GM18511 (cell line): ENCODE results near the gene KLHL3.

Experiments
- ATAC-seq: cut with Tn5 transposase; IDR thresholded peaks from one replicate; pipeline ENCODE4 v1.9.1; 2021; ENCODE audit warnings: mild to moderate bottlenecking, moderate library complexity; ENCODE audit not compliant: unreplicated experiment

The KLHL3 gene

GRCh38 chr5:137592317-137592716, 143.6 kb downstream of the KLHL3 start:
- no peak for ATAC-seq

GRCh38 chr5:137589185-137589584, 146.7 kb downstream of the KLHL3 start:
- ATAC-seq = no peak

GRCh38 chr5:137587919-137588318, 148.0 kb downstream of the KLHL3 start:
- ATAC-seq = no peak

- no peak for ATAC-seq
These were observed 151.6 kb downstream of the KLHL3 start for GRCh38 chr5:137584262-137584661.

GRCh38 chr5:137583129-137583528, 152.8 kb downstream of the KLHL3 start:
- ATAC-seq = no peak

GRCh38 chr5:137582218-137582617, 153.7 kb downstream of the KLHL3 start:
- ATAC-seq = no peak

- no peak for ATAC-seq
These were observed 154.1 kb downstream of the KLHL3 start for GRCh38 chr5:137581776-137582175.

- ATAC-seq = no peak
These were observed 155.9 kb downstream of the KLHL3 start for GRCh38 chr5:137580030-137580429.

GRCh38 chr5:137575847-137576246, 160.0 kb downstream of the KLHL3 start:
- no peak for ATAC-seq

GRCh38 chr5:137575211-137575610, 160.7 kb downstream of the KLHL3 start:
- no peak for ATAC-seq

GRCh38 chr5:137573376-137573775, 162.5 kb downstream of the KLHL3 start:
- no peak for ATAC-seq

- no peak for ATAC-seq
These were observed 163.7 kb downstream of the KLHL3 start for GRCh38 chr5:137572042-137572695.

GRCh38 chr5:137570070-137570469, 165.8 kb downstream of the KLHL3 start:
- no peak for ATAC-seq
